Gastroesophageal sphincter (tissue), 3 donors: ENCODE measurements around the gene SEZ6L2.

ENCODE experiments used
- CTCF ChIP-seq, 4 experiments: fragments of 200-600 bp in 2 of 4; fragments of 450-650 bp in 2 of 4; sonication (generic) in 1 of 4; IDR thresholded peaks; one replicate each; pipeline ENCODE4 v1.5.1; 2017 to 2019; ENCODE audit warnings: antibody characterized with exemption in 4 of 4, mild to moderate bottlenecking in 2 of 4, moderate library complexity in 2 of 4
- EP300 ChIP-seq: sonication (generic); formaldehyde crosslinking; IDR thresholded peaks from one replicate; pipeline ENCODE4 v1.6.1; 2017; ENCODE audit warnings: antibody characterized with exemption, mild to moderate bottlenecking
- POLR2A ChIP-seq, 2 donors: fragments of 450-650 bp; IDR thresholded peaks; one replicate each; pipeline ENCODE4 v1.6.1; 2017; ENCODE audit warnings: antibody characterized with exemption in 2 of 2, mild to moderate bottlenecking in 2 of 2, moderate library complexity in 1 of 2
- POLR2AphosphoS5 ChIP-seq: sonication (generic); formaldehyde crosslinking; IDR thresholded peaks from one replicate; pipeline ENCODE4 v1.6.1; 2017; ENCODE audit warnings: antibody characterized with exemption

DNA sequence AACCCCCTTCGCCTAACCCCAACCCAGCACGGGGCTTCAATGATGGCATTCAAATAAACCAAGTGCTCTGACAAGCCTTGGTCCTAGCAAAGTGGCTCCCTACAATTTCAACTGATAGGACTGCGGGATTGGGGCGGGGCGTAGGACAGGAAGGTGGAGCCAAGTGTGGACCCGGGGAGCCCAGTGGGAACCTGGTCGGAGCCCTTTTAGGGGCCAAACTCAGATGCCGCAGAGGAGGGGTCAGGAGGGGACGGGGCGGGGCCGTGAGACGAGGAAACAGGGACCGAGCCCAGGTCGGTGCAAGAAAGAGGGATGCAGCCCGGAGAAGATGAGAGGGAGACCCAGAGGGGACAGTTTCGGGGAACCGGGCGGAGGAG, 23.1 kb downstream of the SEZ6L2 start:
- no peak for TF ChIP-seq POLR2A (IDR thresholded peaks at IDR 0.05)
- TF ChIP-seq CTCF (IDR thresholded peaks at IDR 0.05) = no peak
- no peak for TF ChIP-seq EP300
- TF ChIP-seq POLR2AphosphoS5 = no peak
